ENCODE results near the gene SLC11A1.

SLC11A1 gene, protein sequence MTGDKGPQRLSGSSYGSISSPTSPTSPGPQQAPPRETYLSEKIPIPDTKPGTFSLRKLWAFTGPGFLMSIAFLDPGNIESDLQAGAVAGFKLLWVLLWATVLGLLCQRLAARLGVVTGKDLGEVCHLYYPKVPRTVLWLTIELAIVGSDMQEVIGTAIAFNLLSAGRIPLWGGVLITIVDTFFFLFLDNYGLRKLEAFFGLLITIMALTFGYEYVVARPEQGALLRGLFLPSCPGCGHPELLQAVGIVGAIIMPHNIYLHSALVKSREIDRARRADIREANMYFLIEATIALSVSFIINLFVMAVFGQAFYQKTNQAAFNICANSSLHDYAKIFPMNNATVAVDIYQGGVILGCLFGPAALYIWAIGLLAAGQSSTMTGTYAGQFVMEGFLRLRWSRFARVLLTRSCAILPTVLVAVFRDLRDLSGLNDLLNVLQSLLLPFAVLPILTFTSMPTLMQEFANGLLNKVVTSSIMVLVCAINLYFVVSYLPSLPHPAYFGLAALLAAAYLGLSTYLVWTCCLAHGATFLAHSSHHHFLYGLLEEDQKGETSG

DNA sequence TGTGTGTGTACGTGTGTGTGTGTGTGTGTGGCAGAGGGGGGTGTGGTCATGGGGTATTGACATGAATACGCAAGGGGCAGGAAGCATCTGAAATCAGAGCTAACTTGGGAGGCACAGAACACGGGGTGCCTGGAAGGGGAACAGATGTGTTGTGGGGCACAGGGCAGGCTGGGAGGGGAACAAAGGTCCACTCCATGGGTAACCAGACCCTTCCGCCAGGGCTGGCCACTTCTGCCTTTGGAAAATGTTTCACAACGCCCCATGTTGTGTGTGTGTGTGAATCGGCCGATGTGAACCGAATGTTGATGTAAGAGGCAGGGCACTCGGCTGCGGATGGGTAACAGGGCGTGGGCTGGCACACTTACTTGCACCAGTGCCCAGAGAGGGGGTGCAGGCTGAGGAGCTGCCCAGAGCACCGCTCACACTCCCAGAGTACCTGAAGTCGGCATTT is at the start of gene SLC11A1:
TSS of gene SLC11A1 (plus strand) at position 358 of the 451 bp plus-strand sequence. CDS start 96 bp downstream, outside the sequence.
- Histone ChIP-seq H3K4me3 (ENCODE audit: low read depth, low read length) (no peak within 1 kb of the TSS), H3K27me3 (ENCODE audit: control insufficient read depth, insufficient read depth, low read length) (peaks cover 27% of the 10 kb centered on the region), H3K9ac (ENCODE audit: low read length) (no peak within 1 kb of the TSS), H3K27ac (ENCODE audit: low read depth, low read length) (no peak within 1 kb of the TSS), H3K36me3 (ENCODE audit: control insufficient read depth, insufficient read depth, low read length) (no peaks in the 10 kb centered on the region), H3K4me1 (ENCODE audit: control insufficient read depth, insufficient read depth, low read length) (no peaks in the 10 kb centered on the region), H3K9me3 (ENCODE audit: control insufficient read depth, insufficient read depth, low read depth, low read length) (no peaks in the 10 kb centered on the region)

DNA sequence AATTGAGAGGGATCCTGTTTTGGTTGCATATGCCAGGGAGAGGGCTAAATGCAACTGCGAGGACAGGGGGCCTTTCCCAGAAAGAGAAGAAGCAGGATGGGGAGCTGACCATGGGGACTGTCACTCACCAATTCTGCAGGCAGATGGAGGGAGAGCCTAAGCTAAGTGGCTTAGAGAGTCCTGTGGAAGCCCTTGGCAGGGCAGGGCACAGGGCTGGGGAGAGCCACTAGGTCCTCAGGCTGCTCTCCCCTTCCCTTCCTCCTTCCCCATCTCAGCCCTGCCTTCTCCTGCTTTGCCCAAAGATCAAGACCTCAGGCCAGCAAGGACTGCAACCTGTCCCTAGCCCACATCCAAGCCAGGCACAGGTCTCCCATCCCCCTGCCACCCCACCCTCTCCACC is 49.8 kb upstream of the SLC11A1 start:
- H3K27me3 ChIP-seq (ENCODE audit: control insufficient read depth, insufficient read depth, low read length): no peaks in the 10 kb centered on the region
- peaks cover 19% of the 10 kb centered on the region for H3K4me1 ChIP-seq (ENCODE audit: control insufficient read depth, insufficient read depth, low read length)
- no peaks in the 10 kb centered on the region for H3K36me3 ChIP-seq (ENCODE audit: control insufficient read depth, insufficient read depth, low read length)
- no peaks in the 10 kb centered on the region for H3K9me3 ChIP-seq (ENCODE audit: control insufficient read depth, insufficient read depth, low read depth, low read length)
- H3K27ac ChIP-seq (ENCODE audit: low read depth, low read length): no peak overlapping the region
- H3K4me3 ChIP-seq (ENCODE audit: low read depth, low read length): no peak overlapping the region
- H3K9ac ChIP-seq (ENCODE audit: low read length): no peak overlapping the region

DNA sequence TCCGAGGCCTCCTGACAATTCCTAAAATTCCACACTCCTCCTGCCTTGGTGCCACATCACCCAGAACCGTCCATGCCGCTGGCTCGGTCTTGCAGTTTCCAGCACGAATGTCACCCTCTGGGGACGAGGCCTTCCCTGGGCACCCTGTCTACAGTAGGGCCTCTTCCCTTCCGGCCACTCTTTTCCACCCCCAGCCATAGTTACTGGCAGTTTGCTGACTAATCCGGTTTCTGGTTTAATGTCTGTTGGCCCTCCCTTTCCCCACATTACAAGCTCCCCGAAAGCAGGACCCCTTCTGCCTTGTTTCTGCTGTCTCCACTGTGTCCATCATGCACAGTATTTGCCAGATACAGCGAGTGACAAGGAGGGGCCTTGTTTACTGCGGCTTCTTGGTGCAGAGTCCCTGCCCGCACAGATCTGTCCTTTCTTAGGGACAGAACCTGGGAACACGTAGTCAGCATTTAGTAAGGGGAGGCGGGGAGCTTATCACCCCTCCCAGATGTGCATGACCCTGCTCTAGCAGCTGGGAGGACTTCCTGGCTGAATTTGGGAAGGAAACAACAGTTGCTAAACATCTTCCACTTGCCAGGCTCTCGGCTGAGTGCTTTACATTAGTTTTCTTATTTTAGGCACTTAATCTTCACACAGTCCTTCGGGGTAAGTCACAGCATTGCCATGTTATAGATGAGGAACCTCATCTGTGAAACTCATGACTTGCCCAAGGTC is 49.0 kb upstream of the SLC11A1 start:
- Histone ChIP-seq H3K27ac (ENCODE audit: low read depth, low read length) (no peak overlapping the region), H3K27me3 (ENCODE audit: control insufficient read depth, insufficient read depth, low read length) (no peaks in the 10 kb centered on the region), H3K9me3 (ENCODE audit: control insufficient read depth, insufficient read depth, low read depth, low read length) (no peaks in the 10 kb centered on the region), H3K4me3 (ENCODE audit: low read depth, low read length) (no peak overlapping the region), H3K36me3 (ENCODE audit: control insufficient read depth, insufficient read depth, low read length) (no peaks in the 10 kb centered on the region), H3K9ac (ENCODE audit: low read length) (no peak overlapping the region), H3K4me1 (ENCODE audit: control insufficient read depth, insufficient read depth, low read length) (peaks cover 15% of the 10 kb centered on the region)

DNA sequence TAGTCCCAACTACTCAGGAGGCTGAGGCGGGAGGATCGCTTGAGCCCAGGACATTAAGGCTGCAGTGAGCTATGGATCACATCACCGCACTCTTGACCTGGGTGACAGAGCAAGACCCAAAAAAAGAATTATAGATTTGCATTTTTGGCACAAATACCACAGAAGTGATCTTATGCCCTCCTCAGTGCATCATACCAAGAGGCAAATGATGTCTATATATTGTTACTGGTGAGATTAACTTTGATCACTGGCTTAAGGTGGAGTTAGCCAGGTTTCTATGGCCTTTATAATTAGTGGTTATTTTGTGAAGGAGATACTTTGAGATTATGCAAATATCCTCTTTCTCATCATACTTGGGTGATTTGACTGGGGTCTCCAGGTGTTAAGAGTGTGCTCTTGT is 47.5 kb upstream of the SLC11A1 start:
- no peak overlapping the region for H3K4me3 ChIP-seq (ENCODE audit: low read depth, low read length)
- H3K27ac ChIP-seq (ENCODE audit: low read depth, low read length): no peak overlapping the region
- H3K36me3 ChIP-seq (ENCODE audit: control insufficient read depth, insufficient read depth, low read length): no peaks in the 10 kb centered on the region
- H3K4me1 ChIP-seq (ENCODE audit: control insufficient read depth, insufficient read depth, low read length): peaks cover 15% of the 10 kb centered on the region
- H3K27me3 ChIP-seq (ENCODE audit: control insufficient read depth, insufficient read depth, low read length): no peaks in the 10 kb centered on the region
- no peaks in the 10 kb centered on the region for H3K9me3 ChIP-seq (ENCODE audit: control insufficient read depth, insufficient read depth, low read depth, low read length)
- H3K9ac ChIP-seq (ENCODE audit: low read length): no peak overlapping the region

DNA sequence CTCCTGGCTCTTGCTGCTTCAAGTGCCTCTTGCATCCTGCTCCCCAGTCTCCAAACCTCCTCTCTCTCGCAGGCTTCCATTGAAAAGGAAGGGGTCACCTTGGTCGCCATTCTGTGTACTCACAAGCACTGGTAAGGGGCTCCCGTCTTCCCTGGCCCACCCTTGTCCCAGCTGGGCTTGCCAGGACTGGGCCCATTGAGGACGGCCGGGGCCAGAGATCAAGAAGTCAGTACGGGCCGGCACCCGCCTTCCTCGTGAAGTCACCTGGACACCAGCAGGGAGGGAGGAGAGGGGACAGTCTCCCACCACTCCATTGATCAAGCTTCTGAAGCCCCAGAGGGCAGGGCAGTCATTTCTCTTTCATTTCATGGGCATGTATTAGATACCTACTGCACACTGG is 41.4 kb upstream of the SLC11A1 start:
- Histone ChIP-seq H3K27me3 (ENCODE audit: control insufficient read depth, insufficient read depth, low read length) (no peaks in the 10 kb centered on the region), H3K9ac (ENCODE audit: low read length) (no peak overlapping the region), H3K27ac (ENCODE audit: low read depth, low read length) (no peak overlapping the region), H3K4me3 (ENCODE audit: low read depth, low read length) (no peak overlapping the region), H3K36me3 (ENCODE audit: control insufficient read depth, insufficient read depth, low read length) (no peaks in the 10 kb centered on the region), H3K9me3 (ENCODE audit: control insufficient read depth, insufficient read depth, low read depth, low read length) (no peaks in the 10 kb centered on the region), H3K4me1 (ENCODE audit: control insufficient read depth, insufficient read depth, low read length) (no peaks in the 10 kb centered on the region)

DNA sequence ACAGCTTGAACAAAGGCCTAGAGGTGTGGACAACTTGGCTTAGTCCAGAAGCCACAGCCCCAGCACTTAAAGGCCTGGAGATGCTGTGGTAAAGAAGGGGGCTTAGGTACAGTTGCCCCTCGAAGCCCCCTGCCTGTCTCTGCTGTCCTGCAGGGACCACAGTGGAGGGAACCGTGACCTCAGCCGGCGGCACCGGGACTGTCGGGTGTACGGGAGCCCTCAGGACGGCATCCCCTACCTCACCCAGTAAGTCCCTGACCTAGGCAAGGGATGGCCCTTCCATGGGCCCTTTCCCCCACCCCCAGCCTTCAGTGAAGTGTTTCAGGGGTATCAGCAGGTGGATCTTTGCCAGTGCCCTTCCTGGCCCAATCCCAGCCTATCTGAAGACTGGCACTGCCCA is 40.7 kb upstream of the SLC11A1 start:
- H3K9ac ChIP-seq (ENCODE audit: low read length): no peak overlapping the region
- no peaks in the 10 kb centered on the region for H3K4me1 ChIP-seq (ENCODE audit: control insufficient read depth, insufficient read depth, low read length)
- no peaks in the 10 kb centered on the region for H3K36me3 ChIP-seq (ENCODE audit: control insufficient read depth, insufficient read depth, low read length)
- no peaks in the 10 kb centered on the region for H3K9me3 ChIP-seq (ENCODE audit: control insufficient read depth, insufficient read depth, low read depth, low read length)
- H3K27ac ChIP-seq (ENCODE audit: low read depth, low read length): no peak overlapping the region
- H3K4me3 ChIP-seq (ENCODE audit: low read depth, low read length): no peak overlapping the region
- H3K27me3 ChIP-seq (ENCODE audit: control insufficient read depth, insufficient read depth, low read length): no peaks in the 10 kb centered on the region

DNA sequence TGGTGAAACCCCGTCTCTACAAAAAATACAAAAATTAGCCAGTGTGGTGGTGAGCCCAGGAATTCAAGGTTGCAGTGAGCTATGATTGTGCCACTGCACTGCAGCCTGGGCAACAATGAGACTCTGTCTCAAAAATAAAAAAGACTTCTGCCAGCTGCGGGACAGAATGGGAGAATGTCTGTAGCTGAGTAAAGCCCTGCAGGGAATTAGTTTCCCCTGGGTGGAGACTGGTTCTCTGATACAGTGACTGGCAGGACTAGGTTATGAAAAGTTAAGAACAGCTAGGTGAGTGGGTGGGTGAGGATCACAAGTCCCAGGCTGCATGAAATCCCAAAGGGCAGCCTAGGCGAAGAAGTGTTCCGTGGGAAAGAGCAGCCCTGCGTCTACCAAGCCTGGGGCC is 39.2 kb upstream of the SLC11A1 start:
- Histone ChIP-seq H3K9ac (ENCODE audit: low read length) (no peak overlapping the region), H3K9me3 (ENCODE audit: control insufficient read depth, insufficient read depth, low read depth, low read length) (no peaks in the 10 kb centered on the region), H3K36me3 (ENCODE audit: control insufficient read depth, insufficient read depth, low read length) (no peaks in the 10 kb centered on the region)

DNA sequence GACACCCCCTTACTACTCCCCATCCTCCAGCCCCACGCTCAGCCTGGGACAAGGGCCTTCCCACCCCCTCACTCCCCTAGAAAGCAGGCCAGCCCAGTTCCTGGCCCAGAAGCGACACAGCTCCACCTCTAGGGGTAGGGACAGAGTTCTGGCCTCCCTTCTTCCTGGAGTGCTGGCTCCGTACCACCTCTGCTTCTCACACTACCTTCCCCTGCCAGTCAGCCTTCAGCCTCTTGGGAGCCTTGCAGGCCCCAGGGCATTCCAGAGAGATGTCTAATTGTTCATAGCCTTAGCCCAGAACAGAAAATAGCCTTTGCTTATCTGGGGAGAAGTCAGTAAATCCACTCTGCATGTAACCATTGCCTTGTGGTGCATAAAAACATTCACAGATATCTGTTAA is 38.5 kb upstream of the SLC11A1 start:
- H3K36me3 ChIP-seq (ENCODE audit: control insufficient read depth, insufficient read depth, low read length): no peaks in the 10 kb centered on the region

More for the DNA sequence above, 39.2 kb upstream of the SLC11A1 start:
- no peaks in the 10 kb centered on the region for H3K27me3 ChIP-seq (ENCODE audit: control insufficient read depth, insufficient read depth, low read length)
- H3K27ac ChIP-seq (ENCODE audit: low read depth, low read length): no peak overlapping the region
- no peak overlapping the region for H3K4me3 ChIP-seq (ENCODE audit: low read depth, low read length)
- H3K4me1 ChIP-seq (ENCODE audit: control insufficient read depth, insufficient read depth, low read length): no peaks in the 10 kb centered on the region

DNA sequence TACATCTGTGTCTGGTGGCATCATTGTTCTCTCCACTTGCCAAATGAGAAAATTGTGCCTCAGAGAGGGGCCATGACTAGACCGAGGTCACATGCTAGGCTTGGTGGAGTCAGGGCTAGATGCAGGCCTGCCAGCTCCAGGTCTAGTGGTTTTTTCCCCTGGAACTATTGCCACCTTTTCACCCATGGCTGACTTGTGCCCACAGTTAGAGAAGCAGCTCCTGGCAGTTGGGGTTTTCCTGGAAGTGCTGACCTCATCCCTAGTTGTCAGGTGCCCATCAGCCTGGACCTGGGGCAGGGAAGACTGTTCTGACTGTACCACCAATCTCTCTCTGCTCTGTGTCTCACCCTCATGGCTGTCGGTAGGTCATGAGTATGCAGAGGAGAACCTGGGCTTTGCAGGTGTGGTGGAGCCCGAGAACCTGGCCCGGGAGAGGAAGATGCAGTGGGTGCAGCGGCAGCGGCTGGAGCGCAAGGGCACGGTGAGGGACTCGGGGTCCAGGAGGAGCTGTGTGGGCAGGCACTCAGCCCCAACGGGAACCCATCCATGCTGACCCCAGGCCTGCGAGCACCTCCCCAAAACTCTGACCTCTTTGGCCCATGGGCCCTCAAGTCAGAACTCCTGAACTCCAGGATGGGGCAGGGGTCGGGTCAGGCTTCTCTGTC is 37.9 kb upstream of the SLC11A1 start:
- H3K4me1 ChIP-seq (ENCODE audit: control insufficient read depth, insufficient read depth, low read length): no peaks in the 10 kb centered on the region
- no peak overlapping the region for H3K4me3 ChIP-seq (ENCODE audit: low read depth, low read length)
- no peak overlapping the region for H3K27ac ChIP-seq (ENCODE audit: low read depth, low read length)
- H3K36me3 ChIP-seq (ENCODE audit: control insufficient read depth, insufficient read depth, low read length): no peaks in the 10 kb centered on the region
- H3K9me3 ChIP-seq (ENCODE audit: control insufficient read depth, insufficient read depth, low read depth, low read length): no peaks in the 10 kb centered on the region
- no peaks in the 10 kb centered on the region for H3K27me3 ChIP-seq (ENCODE audit: control insufficient read depth, insufficient read depth, low read length)
- no peak overlapping the region for H3K9ac ChIP-seq (ENCODE audit: low read length)

More for the DNA sequence above, 38.5 kb upstream of the SLC11A1 start:
- H3K9ac ChIP-seq (ENCODE audit: low read length): no peak overlapping the region
- H3K9me3 ChIP-seq (ENCODE audit: control insufficient read depth, insufficient read depth, low read depth, low read length): no peaks in the 10 kb centered on the region
- H3K27ac ChIP-seq (ENCODE audit: low read depth, low read length): no peak overlapping the region
- H3K4me3 ChIP-seq (ENCODE audit: low read depth, low read length): no peak overlapping the region
- no peaks in the 10 kb centered on the region for H3K4me1 ChIP-seq (ENCODE audit: control insufficient read depth, insufficient read depth, low read length)
- H3K27me3 ChIP-seq (ENCODE audit: control insufficient read depth, insufficient read depth, low read length): no peaks in the 10 kb centered on the region

DNA sequence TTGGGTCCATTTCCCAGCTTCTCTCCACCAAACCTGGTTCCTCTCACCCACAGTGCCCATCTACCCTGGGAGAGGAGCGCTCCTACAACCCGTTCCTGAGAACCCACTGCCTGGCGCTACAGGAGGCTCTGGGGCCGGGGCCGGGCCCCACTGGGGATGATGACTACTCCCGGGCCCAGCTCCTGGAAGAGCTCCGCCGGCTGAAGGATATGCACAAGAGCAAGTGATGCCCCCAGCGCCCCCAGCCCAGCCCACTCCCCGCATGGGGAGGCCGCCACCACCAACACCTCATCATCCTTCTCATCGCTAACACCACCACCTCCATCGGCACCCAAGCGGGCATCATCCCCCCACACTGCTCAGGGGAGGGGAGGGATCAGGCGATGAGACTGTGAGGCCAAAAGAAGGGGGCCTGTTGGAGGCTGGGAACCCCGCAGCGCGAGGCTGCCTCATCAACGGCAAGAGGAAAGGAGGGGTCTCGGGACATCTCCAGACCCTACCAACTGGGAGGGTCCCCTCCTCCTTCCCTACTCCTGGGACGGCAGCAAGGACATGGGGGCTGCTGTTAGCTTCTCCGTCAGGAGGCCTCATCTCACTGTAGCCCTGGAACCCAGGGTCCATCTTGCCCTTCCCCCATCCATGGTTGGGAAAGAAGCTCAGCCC is 37.2 kb upstream of the SLC11A1 start:
- H3K27me3 ChIP-seq (ENCODE audit: control insufficient read depth, insufficient read depth, low read length): no peaks in the 10 kb centered on the region
- H3K4me1 ChIP-seq (ENCODE audit: control insufficient read depth, insufficient read depth, low read length): no peaks in the 10 kb centered on the region
- H3K9ac ChIP-seq (ENCODE audit: low read length): no peak overlapping the region
- H3K36me3 ChIP-seq (ENCODE audit: control insufficient read depth, insufficient read depth, low read length): no peaks in the 10 kb centered on the region
- no peak overlapping the region for H3K27ac ChIP-seq (ENCODE audit: low read depth, low read length)
- H3K4me3 ChIP-seq (ENCODE audit: low read depth, low read length): no peak overlapping the region
- peaks cover 5% of the 10 kb centered on the region; the same call in 1 of the 2 replicates for H3K9me3 ChIP-seq (ENCODE audit: control insufficient read depth, insufficient read depth, low read depth, low read length)
